H9 (cell line): ENCODE measurements around the gene MAST2. TPM values are rescaled to one million over a fixed set of nuclear protein-coding genes. Genes with fewer than 3 reads are reported as not detected.

ENCODE experiments used
- DNase-seq: peaks from one replicate; pipeline ENCODE4 v3.0.0-alpha.2; 2017
- H2AFZ ChIP-seq: one replicate; pipeline ENCODE4 v1.6.1; 2013; ENCODE audit warnings: mild to moderate bottlenecking, low read length, control low read depth, moderate library complexity
- H2AK5ac ChIP-seq: 2 replicates; pipeline ENCODE4 v1.6.1; 2013; ENCODE audit warnings: low read length, control low read depth, mixed read lengths; ENCODE audit not compliant: insufficient read length
- H2BK120ac ChIP-seq: one replicate; pipeline ENCODE4 v1.6.1; 2013; ENCODE audit warnings: low read depth, mild to moderate bottlenecking, low read length, control low read depth, inconsistent platforms; ENCODE audit not compliant: poor library complexity, severe bottlenecking
- H2BK12ac ChIP-seq: 2 replicates; pipeline ENCODE4 v1.6.1; 2013; ENCODE audit warnings: low read length, control low read depth, mixed read lengths, low read depth; ENCODE audit not compliant: insufficient read length
- H2BK15ac ChIP-seq: 2 replicates; pipeline ENCODE4 v1.6.1; 2013; ENCODE audit warnings: low read depth, low read length, control low read depth
- H2BK20ac ChIP-seq: one replicate; pipeline ENCODE4 v1.6.1; 2013; ENCODE audit warnings: low read depth, mild to moderate bottlenecking, low read length, control low read depth, inconsistent platforms; ENCODE audit not compliant: poor library complexity, severe bottlenecking
- H2BK5ac ChIP-seq: 2 replicates; pipeline ENCODE4 v1.6.1; 2013; ENCODE audit warnings: low read length, control low read depth, mixed read lengths; ENCODE audit not compliant: insufficient read length
- H3K14ac ChIP-seq: 2 replicates; pipeline ENCODE4 v1.6.1; 2013; ENCODE audit warnings: low read length, control low read depth; ENCODE audit not compliant: insufficient read depth
- H3K18ac ChIP-seq: 2 replicates; pipeline ENCODE4 v1.6.1; 2013; ENCODE audit warnings: low read depth, mild to moderate bottlenecking, mixed read lengths, low read length, control low read depth; ENCODE audit not compliant: insufficient read length
- H3K23ac ChIP-seq: 2 replicates; pipeline ENCODE4 v1.6.1; 2013; ENCODE audit warnings: low read length, control low read depth, mixed read lengths, low read depth; ENCODE audit not compliant: insufficient read length
- H3K23me2 ChIP-seq: 2 replicates; pipeline ENCODE4 v1.6.1; 2013; ENCODE audit warnings: low read depth, mild to moderate bottlenecking, mixed read lengths, low read length, control low read depth; ENCODE audit not compliant: insufficient read length, poor library complexity, severe bottlenecking
- H3K27ac ChIP-seq: 2 replicates; pipeline ENCODE4 v1.5.1; 2013; ENCODE audit warnings: low read length, control low read depth, mixed read lengths, low read depth; ENCODE audit not compliant: insufficient read length
- H3K27me3 ChIP-seq: 2 replicates; pipeline ENCODE4 v1.6.1; 2013; ENCODE audit warnings: low read length, control low read depth, inconsistent platforms; ENCODE audit not compliant: insufficient read depth
- H3K4ac ChIP-seq: 2 replicates; pipeline ENCODE4 v1.6.1; 2013; ENCODE audit warnings: low read depth, mild to moderate bottlenecking, control low read depth, inconsistent platforms, low read length, moderate library complexity
- H3K4me1 ChIP-seq: 2 replicates; pipeline ENCODE4 v1.6.1; 2013; ENCODE audit warnings: low read length, control low read depth, inconsistent platforms; ENCODE audit not compliant: insufficient read depth
- H3K4me2 ChIP-seq: 2 replicates; pipeline ENCODE4 v1.6.1; 2013; ENCODE audit warnings: low read length, control low read depth, mixed read lengths; ENCODE audit not compliant: insufficient read length, insufficient read depth
- H3K56ac ChIP-seq: 2 replicates; pipeline ENCODE4 v1.6.1; 2013; ENCODE audit warnings: low read depth, mild to moderate bottlenecking, mixed read lengths, low read length, control low read depth; ENCODE audit not compliant: insufficient read length
- H3K79me1 ChIP-seq: 2 replicates; pipeline ENCODE4 v1.6.1; 2013; ENCODE audit warnings: low read depth, mild to moderate bottlenecking, moderate library complexity, low read length, control low read depth, inconsistent platforms; ENCODE audit not compliant: insufficient read depth, poor library complexity, severe bottlenecking
- H3K79me2 ChIP-seq: 2 replicates; pipeline ENCODE4 v1.6.1; 2013; ENCODE audit warnings: low read length, control low read depth, inconsistent platforms; ENCODE audit not compliant: insufficient read depth
- H3K9ac ChIP-seq: 2 replicates; pipeline ENCODE4 v1.6.1; 2013; ENCODE audit warnings: low read length, control low read depth, mixed read lengths; ENCODE audit not compliant: insufficient read length; ENCODE audit errors: extremely low read depth
- H3K9me3 ChIP-seq: one replicate; pipeline ENCODE4 v1.6.1; 2013; ENCODE audit warnings: low read depth, low read length, inconsistent platforms; ENCODE audit not compliant: control insufficient read depth
- H3T11ph ChIP-seq: one replicate; pipeline ENCODE4 v1.6.1; 2013; ENCODE audit warnings: mild to moderate bottlenecking, low read length, control low read depth, inconsistent platforms
- H4K20me1 ChIP-seq: one replicate; pipeline ENCODE4 v1.6.1; 2013; ENCODE audit not compliant: control insufficient read depth, insufficient read length, insufficient read depth
- H4K5ac ChIP-seq: 2 replicates; pipeline ENCODE4 v1.6.1; 2013; ENCODE audit warnings: low read depth, mild to moderate bottlenecking, mixed read lengths, low read length, control low read depth; ENCODE audit not compliant: insufficient read length
- H4K8ac ChIP-seq: replicated peaks from 2 replicates; pipeline ENCODE4 v1.6.1; 2013; ENCODE audit warnings: low read length, control low read depth, mixed read lengths, low read depth; ENCODE audit not compliant: insufficient read length
- H4K91ac ChIP-seq: 2 replicates; pipeline ENCODE4 v1.6.1; 2013; ENCODE audit warnings: low read depth, mild to moderate bottlenecking, moderate library complexity, mixed read lengths, low read length, control low read depth; ENCODE audit not compliant: insufficient read length
- H3K27ac Mint-ChIP-seq, 3 experiments: 2 replicates in 2 of 3; 3 replicates in 1 of 3; pipeline ENCODE4 v1.8.0; 2020 to 2021; ENCODE audit warnings: mixed read lengths in 3 of 3, mild to moderate bottlenecking in 1 of 3, moderate library complexity in 1 of 3
- H3K27me3 Mint-ChIP-seq: 2 replicates; pipeline ENCODE4 v1.8.0; 2021; ENCODE audit warnings: low read depth, mild to moderate bottlenecking, moderate library complexity, mixed read lengths
- H3K36me3 Mint-ChIP-seq, 3 experiments: 2 replicates in 2 of 3; 3 replicates in 1 of 3; pipeline ENCODE4 v1.8.0; 2020 to 2021; ENCODE audit warnings: low read depth in 3 of 3, mixed read lengths in 3 of 3; ENCODE audit not compliant: insufficient read depth in 1 of 3
- H3K4me1 Mint-ChIP-seq, 2 experiments: 2 replicates each; pipeline ENCODE4 v1.8.0; 2020; ENCODE audit warnings: mixed read lengths in 2 of 2
- H3K4me3 Mint-ChIP-seq, 2 experiments: 2 replicates in 1 of 2; 3 replicates in 1 of 2; pipeline ENCODE4 v1.8.0; 2020 to 2021; ENCODE audit warnings: mild to moderate bottlenecking in 2 of 2, mixed read lengths in 2 of 2, moderate library complexity in 1 of 2
- H3K9me3 Mint-ChIP-seq, 2 experiments: 2 replicates in 1 of 2; 3 replicates in 1 of 2; pipeline ENCODE4 v1.8.0; 2020; ENCODE audit warnings: mild to moderate bottlenecking in 2 of 2, mixed read lengths in 2 of 2, moderate library complexity in 1 of 2
- CTCF ChIP-seq: fragments of 200-600 bp; sonication (generic); conservative IDR thresholded peaks from 3 replicates; pipeline ENCODE4 v1.8.0; 2021; ENCODE audit warnings: antibody characterized with exemption, mild to moderate bottlenecking
- WGBS: extraction: QIAGEN DNeasy Blood & Tissue Kit; methylation state at CpG from one replicate; pipeline ENCODE4 v1.1.7; 2013; ENCODE audit warnings: missing lambda C conversion rate, low lambda C conversion rate, mixed read lengths; ENCODE audit not compliant: insufficient read length; ENCODE audit errors: extremely low coverage; 5-methylcytosine and 5-hydroxymethylcytosine counted together
- long read RNA-seq: library from polyadenylated mRNA; unstranded; transcript quantifications from one replicate; pipeline ENCODE4 v2.0.0, GENCODE V29; 2020
- total RNA-seq: library from RNA; stranded (reverse); gene quantifications from 2 replicates; pipeline ENCODE4 v1.2.1, GENCODE V29; 2021

The MAST2 gene
- total RNA-seq = 28.8 and 29.7 TPM in 2 replicates
- long read RNA-seq, partial matches to known transcripts = 20 of 25 reads
- long read RNA-seq, other reads (novel, unspliced or antisense) = 4 of 25 reads

GRCh38 chr1:45803299-45803780 lies at the start of gene MAST2:
TSS of gene MAST2 (plus strand) at chr1:45803612. CDS start at chr1:45803896, 284 bp downstream.
- Mint-ChIP-seq H3K4me1 (peaks cover 26 to 30% of the 10 kb centered on the region in 2 experiments), H3K27ac (peak within 1 kb of the TSS; percentile 76 to 93 (median 92)), H3K27me3 (peaks cover 30% of the 10 kb centered on the region), H3K4me3 (peak within 1 kb of the TSS; percentile 95 to 96), H3K9me3 (no peaks in the 10 kb centered on the region), H3K36me3 (peaks cover 11 to 26% (median 24%) of the 10 kb centered on the region in 3 experiments)
- Histone ChIP-seq H4K5ac (no peak within 1 kb of the TSS), H3K4me2 (peak within 1 kb of the TSS; percentile 79), H2BK5ac (no peak within 1 kb of the TSS), H2AFZ (peak within 1 kb of the TSS; percentile 83), H3T11ph (no peak within 1 kb of the TSS), H3K27me3 (no peaks in the 10 kb centered on the region), H3K9ac (peak within 1 kb of the TSS; percentile 62), H2AK5ac (no peak within 1 kb of the TSS), H2BK120ac (no peak within 1 kb of the TSS), H2BK15ac (no peak within 1 kb of the TSS), H4K8ac (no peak within 1 kb of the TSS), H3K79me1 (no peaks in the 10 kb centered on the region), H3K23ac (no peak within 1 kb of the TSS), H3K18ac (no peak within 1 kb of the TSS), H3K4ac (no peak within 1 kb of the TSS), H3K79me2 (peaks cover 9% of the 10 kb centered on the region; the same call in 1 of the 2 replicates), H2BK20ac (no peak within 1 kb of the TSS), H4K20me1 (no peaks in the 10 kb centered on the region), H3K56ac (no peak within 1 kb of the TSS), H4K91ac (no peak within 1 kb of the TSS), H3K4me1 (peaks cover 3% of the 10 kb centered on the region; the same call in 1 of the 2 replicates), H3K14ac (0 out of 2 replicates have a peak within 1 kb of the TSS, but pooled peaks have one; percentile 8), H3K23me2 (peaks cover 6% of the 10 kb centered on the region), H2BK12ac (no peak within 1 kb of the TSS), H3K27ac (no peak within 1 kb of the TSS), H3K9me3 (no peaks in the 10 kb centered on the region)
- no peak for TF ChIP-seq CTCF
- no CpG with 5 or more reads among the region's 58 CpGs for WGBS
- DNase-seq = peak; percentile 88
